ENCODE results near the gene NCKIPSD.

The NCKIPSD gene

GRCh38 chr3:48711727-48712126, 26.0 kb upstream of the NCKIPSD start:
- no peaks in the 10 kb centered on the region for H3K27me3 ChIP-seq (ENCODE audit: control insufficient read depth, insufficient read depth, low read length)
- peaks cover 13% of the 10 kb centered on the region for H3K4me1 ChIP-seq (ENCODE audit: control insufficient read depth, insufficient read depth, low read length)
- no peak overlapping the region for H3K27ac ChIP-seq (ENCODE audit: low read depth, low read length)
- H3K9ac ChIP-seq (ENCODE audit: low read length): no peak overlapping the region
- peaks cover 10% of the 10 kb centered on the region for H3K36me3 ChIP-seq (ENCODE audit: control insufficient read depth, insufficient read depth, low read length)
- H3K4me3 ChIP-seq (ENCODE audit: low read length): no peak overlapping the region

DNA sequence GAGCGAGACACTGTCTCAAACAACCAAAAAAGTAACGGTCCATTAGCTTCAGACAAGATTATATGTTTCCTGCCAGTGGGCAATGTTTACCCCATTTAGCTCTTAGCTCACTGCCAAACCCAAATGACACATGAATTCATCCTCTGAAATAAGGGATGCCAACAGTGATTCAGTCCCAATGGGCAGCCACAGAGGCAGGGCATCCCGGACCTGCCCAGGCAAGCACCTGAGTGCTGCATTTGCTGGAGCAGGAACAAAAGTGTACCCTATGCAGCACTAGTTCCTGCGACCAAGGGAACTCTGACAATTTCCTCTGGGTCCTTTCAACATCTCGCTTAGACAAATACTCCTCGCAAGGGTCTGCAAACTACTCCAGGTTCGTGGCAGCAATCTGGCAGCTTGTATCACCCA, 23.3 kb upstream of the NCKIPSD start:
- no peak overlapping the region for H3K27ac ChIP-seq (ENCODE audit: low read depth, low read length)
- H3K27me3 ChIP-seq (ENCODE audit: control insufficient read depth, insufficient read depth, low read length): no peaks in the 10 kb centered on the region
- H3K9ac ChIP-seq (ENCODE audit: low read length): no peak overlapping the region
- H3K36me3 ChIP-seq (ENCODE audit: control insufficient read depth, insufficient read depth, low read length): peaks cover 10% of the 10 kb centered on the region
- peaks cover 4% of the 10 kb centered on the region for H3K4me1 ChIP-seq (ENCODE audit: control insufficient read depth, insufficient read depth, low read length)
- no peak overlapping the region for H3K4me3 ChIP-seq (ENCODE audit: low read length)

- H3K27ac ChIP-seq (ENCODE audit: low read depth, low read length): no peak overlapping the region
- peaks cover 10% of the 10 kb centered on the region for H3K36me3 ChIP-seq (ENCODE audit: control insufficient read depth, insufficient read depth, low read length)
- H3K9ac ChIP-seq (ENCODE audit: low read length): no peak overlapping the region
- H3K4me1 ChIP-seq (ENCODE audit: control insufficient read depth, insufficient read depth, low read length): peaks cover 4% of the 10 kb centered on the region
- H3K4me3 ChIP-seq (ENCODE audit: low read length): no peak overlapping the region
- no peaks in the 10 kb centered on the region for H3K27me3 ChIP-seq (ENCODE audit: control insufficient read depth, insufficient read depth, low read length)
These were observed 22.8 kb upstream of the NCKIPSD start for GRCh38 chr3:48708481-48708889.

DNA sequence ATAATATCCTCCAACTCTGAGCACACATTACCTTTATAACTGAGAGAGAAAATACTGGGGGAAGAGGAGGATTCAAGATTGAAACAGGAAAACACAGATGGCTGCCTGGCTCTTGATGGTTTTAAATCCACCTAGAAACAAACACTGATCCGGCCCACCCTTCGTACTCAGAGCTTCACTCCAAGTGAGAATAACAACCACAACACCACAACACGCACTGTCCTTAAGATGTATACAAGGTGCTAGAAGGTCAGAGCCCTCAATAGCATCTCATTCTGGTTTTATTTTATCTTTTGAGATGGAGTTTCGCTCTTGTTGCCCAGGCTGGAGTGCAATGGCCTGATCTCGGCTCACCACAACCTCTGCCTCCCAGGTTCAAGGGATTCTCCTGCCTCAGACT, 21.4 kb upstream of the NCKIPSD start:
- H3K4me3 ChIP-seq (ENCODE audit: low read length): no peak overlapping the region
- no peaks in the 10 kb centered on the region for H3K4me1 ChIP-seq (ENCODE audit: control insufficient read depth, insufficient read depth, low read length)
- H3K9ac ChIP-seq (ENCODE audit: low read length): no peak overlapping the region
- peaks cover 10% of the 10 kb centered on the region for H3K36me3 ChIP-seq (ENCODE audit: control insufficient read depth, insufficient read depth, low read length)
- no peaks in the 10 kb centered on the region for H3K27me3 ChIP-seq (ENCODE audit: control insufficient read depth, insufficient read depth, low read length)
- H3K27ac ChIP-seq (ENCODE audit: low read depth, low read length): no peak overlapping the region

DNA sequence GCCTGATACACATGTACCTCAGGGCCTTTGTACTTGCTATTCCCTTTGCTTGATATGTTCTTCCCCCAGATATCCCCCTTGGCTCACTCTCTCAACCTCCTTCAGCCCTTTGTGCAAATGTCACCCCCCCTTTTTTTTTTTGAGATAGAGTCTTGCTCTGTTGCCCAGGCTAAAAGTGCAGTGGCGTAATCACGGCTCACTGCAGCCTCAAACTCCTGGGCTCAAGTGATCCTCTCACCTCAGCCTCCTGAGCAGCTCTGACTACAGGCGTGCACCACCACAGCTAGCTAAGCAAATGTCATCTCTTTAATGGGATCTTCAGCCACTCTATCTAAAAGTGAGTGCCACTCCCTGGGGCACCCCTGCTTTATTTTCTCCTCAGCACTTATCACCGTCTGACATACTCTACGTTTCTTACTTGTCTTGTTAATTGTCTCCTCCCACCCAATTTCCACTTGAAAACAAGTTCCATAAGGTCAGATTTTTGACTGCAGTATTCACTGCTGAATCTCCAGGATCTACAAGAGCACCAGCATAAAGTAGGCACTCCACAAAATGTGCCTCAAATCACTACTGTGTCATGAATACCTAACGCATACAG, 16.7 kb upstream of the NCKIPSD start:
- Histone ChIP-seq H3K27me3 (ENCODE audit: control insufficient read depth, insufficient read depth, low read length) (no peaks in the 10 kb centered on the region), H3K4me3 (ENCODE audit: low read length) (no peak overlapping the region), H3K4me1 (ENCODE audit: control insufficient read depth, insufficient read depth, low read length) (no peaks in the 10 kb centered on the region), H3K9ac (ENCODE audit: low read length) (no peak overlapping the region), H3K27ac (ENCODE audit: low read depth, low read length) (no peak overlapping the region), H3K36me3 (ENCODE audit: control insufficient read depth, insufficient read depth, low read length) (peaks cover 3% of the 10 kb centered on the region)

- Histone ChIP-seq H3K36me3 (ENCODE audit: control insufficient read depth, insufficient read depth, low read length) (peaks cover 3% of the 10 kb centered on the region), H3K27me3 (ENCODE audit: control insufficient read depth, insufficient read depth, low read length) (no peaks in the 10 kb centered on the region), H3K27ac (ENCODE audit: low read depth, low read length) (no peak overlapping the region), H3K4me1 (ENCODE audit: control insufficient read depth, insufficient read depth, low read length) (no peaks in the 10 kb centered on the region), H3K4me3 (ENCODE audit: low read length) (no peak overlapping the region), H3K9ac (ENCODE audit: low read length) (no peak overlapping the region)
These were observed 15.2 kb upstream of the NCKIPSD start for GRCh38 chr3:48700731-48701405.

DNA sequence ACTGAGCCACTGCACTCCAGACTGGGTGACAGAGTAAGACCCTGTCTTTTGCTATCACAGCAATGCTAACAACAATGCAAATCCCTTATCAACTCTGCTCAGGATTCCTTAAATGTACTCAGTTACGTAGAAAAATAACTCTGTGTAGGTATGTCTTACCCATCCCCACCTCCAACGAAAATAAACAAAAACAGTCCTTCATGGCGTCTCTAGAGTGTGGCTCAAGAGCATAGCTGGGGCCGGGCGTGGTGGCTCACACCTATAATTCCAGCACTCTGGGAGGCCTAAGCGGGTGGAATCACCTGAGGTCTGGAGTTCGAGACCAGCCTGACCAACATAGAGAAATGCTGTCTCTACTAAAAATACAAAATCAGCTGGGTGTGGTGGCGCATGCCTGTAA, 13.2 kb upstream of the NCKIPSD start:
- Histone ChIP-seq H3K36me3 (ENCODE audit: control insufficient read depth, insufficient read depth, low read length) (peaks cover 12% of the 10 kb centered on the region), H3K4me1 (ENCODE audit: control insufficient read depth, insufficient read depth, low read length) (peaks cover 12% of the 10 kb centered on the region)

DNA sequence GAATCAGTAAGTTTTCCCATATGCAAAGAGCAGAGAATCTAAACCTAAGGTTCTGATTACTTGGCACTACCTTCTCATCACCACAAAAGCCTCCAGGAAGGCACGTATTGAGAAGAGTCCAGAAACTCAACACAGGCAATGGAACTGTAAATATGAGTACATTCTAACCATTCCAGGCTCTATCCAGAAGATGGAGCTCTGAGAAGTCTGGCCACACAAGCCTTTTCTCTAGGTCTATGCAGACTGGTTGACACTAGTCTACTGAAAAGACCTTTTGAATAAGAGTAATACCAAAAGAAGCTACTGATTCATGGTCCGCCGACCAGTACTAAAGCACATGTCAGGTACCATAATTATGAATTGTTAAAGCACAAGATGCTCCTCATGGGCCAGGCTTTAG, 12.2 kb upstream of the NCKIPSD start:
- H3K27me3 ChIP-seq (ENCODE audit: control insufficient read depth, insufficient read depth, low read length): no peaks in the 10 kb centered on the region
- no peak overlapping the region for H3K4me3 ChIP-seq (ENCODE audit: low read length)
- H3K27ac ChIP-seq (ENCODE audit: low read depth, low read length): no peak overlapping the region
- peaks cover 12% of the 10 kb centered on the region for H3K4me1 ChIP-seq (ENCODE audit: control insufficient read depth, insufficient read depth, low read length)
- peaks cover 20% of the 10 kb centered on the region for H3K36me3 ChIP-seq (ENCODE audit: control insufficient read depth, insufficient read depth, low read length)
- no peak overlapping the region for H3K9ac ChIP-seq (ENCODE audit: low read length)

More for the DNA sequence above, 13.2 kb upstream of the NCKIPSD start:
- Histone ChIP-seq H3K9ac (ENCODE audit: low read length) (no peak overlapping the region), H3K4me3 (ENCODE audit: low read length) (no peak overlapping the region), H3K27me3 (ENCODE audit: control insufficient read depth, insufficient read depth, low read length) (no peaks in the 10 kb centered on the region), H3K27ac (ENCODE audit: low read depth, low read length) (no peak overlapping the region)

DNA sequence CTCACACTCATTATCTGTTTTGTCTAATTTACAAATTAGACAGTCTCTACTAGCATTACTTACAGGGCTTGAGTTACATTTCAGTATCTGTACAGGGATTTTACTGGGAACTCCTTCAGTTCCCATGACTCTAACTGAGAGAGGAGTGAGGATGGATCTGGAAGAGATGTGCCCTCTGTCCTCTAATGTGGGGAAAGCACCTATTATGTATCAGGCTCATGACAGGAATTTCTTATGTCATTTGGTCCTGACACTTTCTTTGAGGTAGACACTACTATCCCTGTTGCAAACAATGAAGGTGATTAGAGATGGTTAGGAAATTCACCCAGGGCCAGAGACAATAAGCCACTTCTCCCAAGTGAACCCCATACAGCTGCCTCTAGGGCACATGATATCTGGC, 10.9 kb upstream of the NCKIPSD start:
- H3K36me3 ChIP-seq (ENCODE audit: control insufficient read depth, insufficient read depth, low read length): peaks cover 31% of the 10 kb centered on the region
- H3K27ac ChIP-seq (ENCODE audit: low read depth, low read length): no peak overlapping the region
- peaks cover 12% of the 10 kb centered on the region for H3K4me1 ChIP-seq (ENCODE audit: control insufficient read depth, insufficient read depth, low read length)
- no peak overlapping the region for H3K9ac ChIP-seq (ENCODE audit: low read length)
- H3K4me3 ChIP-seq (ENCODE audit: low read length): no peak overlapping the region
- H3K27me3 ChIP-seq (ENCODE audit: control insufficient read depth, insufficient read depth, low read length): no peaks in the 10 kb centered on the region

DNA sequence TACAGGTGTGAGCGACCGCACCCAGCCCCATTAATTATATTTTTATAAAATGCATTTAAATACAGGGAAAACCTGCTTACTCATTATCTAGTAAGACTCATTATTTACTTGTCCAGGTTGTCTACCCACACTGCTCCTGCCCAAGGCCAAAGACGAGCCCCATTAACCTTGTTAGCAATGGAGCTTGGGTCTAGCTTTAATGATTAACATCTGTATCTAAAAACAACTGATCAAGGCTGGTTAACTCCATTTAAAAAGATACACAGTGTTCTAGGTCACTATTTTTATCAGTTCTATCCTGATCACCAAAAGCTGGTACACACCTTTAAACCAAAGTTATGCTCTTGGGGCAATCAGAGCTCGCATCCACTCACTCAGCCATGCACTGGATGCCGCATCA, 10.4 kb upstream of the NCKIPSD start:
- no peak overlapping the region for H3K27ac ChIP-seq (ENCODE audit: low read depth, low read length)
- no peak overlapping the region for H3K9ac ChIP-seq (ENCODE audit: low read length)
- H3K27me3 ChIP-seq (ENCODE audit: control insufficient read depth, insufficient read depth, low read length): no peaks in the 10 kb centered on the region
- peaks cover 12% of the 10 kb centered on the region for H3K4me1 ChIP-seq (ENCODE audit: control insufficient read depth, insufficient read depth, low read length)
- peaks cover 31% of the 10 kb centered on the region for H3K36me3 ChIP-seq (ENCODE audit: control insufficient read depth, insufficient read depth, low read length)
- H3K4me3 ChIP-seq (ENCODE audit: low read length): no peak overlapping the region

GRCh38 chr3:48695393-48695753, 9.7 kb upstream of the NCKIPSD start:
- Histone ChIP-seq H3K27me3 (ENCODE audit: control insufficient read depth, insufficient read depth, low read length) (no peaks in the 10 kb centered on the region), H3K36me3 (ENCODE audit: control insufficient read depth, insufficient read depth, low read length) (peaks cover 38% of the 10 kb centered on the region), H3K27ac (ENCODE audit: low read depth, low read length) (peak overlapping the region; percentile 64), H3K9ac (ENCODE audit: low read length) (no peak overlapping the region), H3K4me1 (ENCODE audit: control insufficient read depth, insufficient read depth, low read length) (peaks cover 12% of the 10 kb centered on the region), H3K4me3 (ENCODE audit: low read length) (peak overlapping the region; percentile 48)

GRCh38 chr3:48694610-48695392, 9.1 kb upstream of the NCKIPSD start:
- H3K27me3 ChIP-seq (ENCODE audit: control insufficient read depth, insufficient read depth, low read length): no peaks in the 10 kb centered on the region
- peak overlapping the region; percentile 48 for H3K4me3 ChIP-seq (ENCODE audit: low read length)
- no peak overlapping the region for H3K9ac ChIP-seq (ENCODE audit: low read length)
- peaks cover 39% of the 10 kb centered on the region for H3K36me3 ChIP-seq (ENCODE audit: control insufficient read depth, insufficient read depth, low read length)
- peak overlapping the region; percentile 64 for H3K27ac ChIP-seq (ENCODE audit: low read depth, low read length)
- peaks cover 12% of the 10 kb centered on the region for H3K4me1 ChIP-seq (ENCODE audit: control insufficient read depth, insufficient read depth, low read length)

Measured in rectal smooth muscle tissue (tissue), 1 donor.